ENCODE data around the gene ALDH3A1. TPM values are rescaled to one million over a fixed set of nuclear protein-coding genes. Genes with fewer than 3 reads are reported as not detected.

ALDH3A1 gene
- polyA plus RNA-seq, 2 of the 4 experiments (the other 2 are of a cell fraction): 959 to 1,190 TPM

- TF ChIP-seq, protein P1, sequence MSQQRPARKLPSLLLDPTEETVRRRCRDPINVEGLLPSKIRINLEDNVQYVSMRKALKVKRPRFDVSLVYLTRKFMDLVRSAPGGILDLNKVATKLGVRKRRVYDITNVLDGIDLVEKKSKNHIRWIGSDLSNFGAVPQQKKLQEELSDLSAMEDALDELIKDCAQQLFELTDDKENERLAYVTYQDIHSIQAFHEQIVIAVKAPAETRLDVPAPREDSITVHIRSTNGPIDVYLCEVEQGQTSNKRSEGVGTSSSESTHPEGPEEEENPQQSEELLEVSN (IDR thresholded peaks at IDR 0.05; ENCODE audit: borderline replicate concordance, low read depth): no peak
- TF ChIP-seq TP53 (CRISPR knock-in tag; IDR thresholded peaks at IDR 0.05) (no peak), HMGXB4 (CRISPR knock-in tag; IDR thresholded peaks at IDR 0.05; ENCODE audit: borderline replicate concordance) (no peak), KDM5A (IDR thresholded peaks at IDR 0.05) (no peak), CEBPB (IDR thresholded peaks at IDR 0.05) (no peak), RAD21 (conservative IDR thresholded peaks at IDR 0.05 in 1 of 2, IDR thresholded peaks at IDR 0.05 in 1 of 2) (no peak), MAFK (IDR thresholded peaks at IDR 0.05; ENCODE audit: partially characterized antibody) (no peak)
Observed at GRCh38 chr17:19707728-19708221, 40.3 kb downstream of the ALDH3A1 start (continued).

- DNase-seq (ENCODE audit: low read depth in 1 of 2, low spot score in 1 of 2) (no peak), FAIRE-seq (no peak), ATAC-seq (peak in 1 of 2 experiments; percentile 6; a peak in 3 of 6 replicates)
- CTCF ChIA-PET: interaction anchor here (0.9 to 1.4 kb wide), 6 partner anchors 17 to 344 kb away, joined by 3 to 6 read pairs (median 4); partner anchors contain the start of genes ALDH3A2 and B9D1
- TF ChIP-seq TFCP2L1 (CRISPR knock-in tag; IDR thresholded peaks at IDR 0.05): no peak
- TF ChIP-seq SMC3 (IDR thresholded peaks at IDR 0.05): no peak
- TF ChIP-seq HOXA7 (CRISPR knock-in tag; IDR thresholded peaks at IDR 0.05): no peak
- TF ChIP-seq CHD4 (IDR thresholded peaks at IDR 0.05; ENCODE audit: borderline replicate concordance): no peak
- POLR2A ChIA-PET: interaction anchor here (0.9 kb wide), 1 partner anchor 16 kb away, joined by 3 read pairs; no protein-coding TSS in a partner anchor
- H3K9me3 ChIP-seq: no peaks in the 10 kb centered on the region
- WGBS (ENCODE audit: missing lambda C conversion rate): 85% methylated on average over 11 of the region's 12 CpGs
- H3K4me2 ChIP-seq: no peak overlapping the region
- peaks cover 7% of the 10 kb centered on the region; the same call in 1 of the 3 replicates for H3K4me1 ChIP-seq
- H3K4me3 ChIP-seq: no peak overlapping the region
- peak overlapping the region in 1 of 2 experiments; percentile 25; a peak in 1 of 6 replicates for H3K27ac ChIP-seq
Observed at GRCh38 chr17:19706791-19707727, 41.0 kb downstream of the ALDH3A1 start.

GRCh38 chr17:19705771-19706770, 42.0 kb downstream of the ALDH3A1 start:
- WGBS (ENCODE audit: missing lambda C conversion rate): 86% methylated on average over 22 of the region's 22 CpGs
- POLR2A ChIA-PET: interaction anchor here (0.7 to 0.9 kb wide), 2 partner anchors 17 to 58 kb away, joined by 3 to 4 read pairs; no protein-coding TSS in a partner anchor

More at GRCh38 chr17:19705771-19706770, 42.0 kb downstream of the ALDH3A1 start:
- CTCF ChIA-PET: interaction anchor here (0.9 to 1.6 kb wide), 5 partner anchors 18 to 343 kb away, joined by 3 to 6 read pairs (median 3); partner anchors contain the start of gene B9D1
- Histone ChIP-seq H3K27ac (peak overlapping the region in 1 of 2 experiments; percentile 25; a peak in 2 of 6 replicates), H3K9me3 (no peaks in the 10 kb centered on the region), H3K4me2 (no peak overlapping the region), H3K4me1 (peaks cover 7% of the 10 kb centered on the region; the same call in 1 of the 3 replicates), H3K4me3 (no peak overlapping the region)
- FAIRE-seq: no peak
- ATAC-seq: peak in 1 of 2 experiments; percentile 11; a peak in 1 of 6 replicates
- TF ChIP-seq, protein P2, sequence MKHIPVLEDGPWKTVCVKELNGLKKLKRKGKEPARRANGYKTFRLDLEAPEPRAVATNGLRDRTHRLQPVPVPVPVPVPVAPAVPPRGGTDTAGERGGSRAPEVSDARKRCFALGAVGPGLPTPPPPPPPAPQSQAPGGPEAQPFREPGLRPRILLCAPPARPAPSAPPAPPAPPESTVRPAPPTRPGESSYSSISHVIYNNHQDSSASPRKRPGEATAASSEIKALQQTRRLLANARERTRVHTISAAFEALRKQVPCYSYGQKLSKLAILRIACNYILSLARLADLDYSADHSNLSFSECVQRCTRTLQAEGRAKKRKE (CRISPR knock-in tag; IDR thresholded peaks at IDR 0.05; ENCODE audit: low read depth): no peak
- TF ChIP-seq FOXS1 (CRISPR knock-in tag; IDR thresholded peaks at IDR 0.05) (no peak), ZFP36 (IDR thresholded peaks at IDR 0.05; ENCODE audit: borderline replicate concordance, partially characterized antibody) (no peak), MAZ (IDR thresholded peaks at IDR 0.05; ENCODE audit: borderline replicate concordance, low read depth, low read length) (no peak), CHD4 (IDR thresholded peaks at IDR 0.05; ENCODE audit: borderline replicate concordance) (no peak), CBX8 (IDR thresholded peaks at IDR 0.05) (no peak)
- TF ChIP-seq, protein P3, sequence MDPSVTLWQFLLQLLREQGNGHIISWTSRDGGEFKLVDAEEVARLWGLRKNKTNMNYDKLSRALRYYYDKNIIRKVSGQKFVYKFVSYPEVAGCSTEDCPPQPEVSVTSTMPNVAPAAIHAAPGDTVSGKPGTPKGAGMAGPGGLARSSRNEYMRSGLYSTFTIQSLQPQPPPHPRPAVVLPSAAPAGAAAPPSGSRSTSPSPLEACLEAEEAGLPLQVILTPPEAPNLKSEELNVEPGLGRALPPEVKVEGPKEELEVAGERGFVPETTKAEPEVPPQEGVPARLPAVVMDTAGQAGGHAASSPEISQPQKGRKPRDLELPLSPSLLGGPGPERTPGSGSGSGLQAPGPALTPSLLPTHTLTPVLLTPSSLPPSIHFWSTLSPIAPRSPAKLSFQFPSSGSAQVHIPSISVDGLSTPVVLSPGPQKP (IDR thresholded peaks at IDR 0.05; ENCODE audit: low read depth, low read length): no peak
- no peak for DNase-seq (ENCODE audit: low read depth in 1 of 2, low spot score in 1 of 2)

All from A549 (cell line).